OCI-LY3 (cell line): ENCODE results near the gene SLC1A4.

Experiments
- H2AFZ ChIP-seq: fragments of 200-600, 300-600 bp; shearing (Covaris generic); 2 replicates; pipeline ENCODE4 v1.6.0; 2014; ENCODE audit warnings: antibody characterized with exemption, low read depth, low read length
- H3K27ac ChIP-seq: fragments of 200-600, 300-600 bp; sonication (generic); 2 replicates; pipeline ENCODE4 v1.5.1; 2014; ENCODE audit warnings: mild to moderate bottlenecking, low read length, moderate library complexity, mixed read lengths
- H3K27me3 ChIP-seq: fragments of 200-600, 300-600 bp; sonication (generic); 2 replicates; pipeline ENCODE4 v1.6.1; 2014; ENCODE audit warnings: low read depth, low read length, mixed read lengths
- H3K36me3 ChIP-seq: fragments of 200-600, 300-600 bp; sonication (generic); replicated peaks from 2 replicates; pipeline ENCODE3; 2014; ENCODE audit warnings: low read depth, low read length, mixed read lengths
- H3K4me1 ChIP-seq: fragments of 300-600, 200-600 bp; sonication (generic); 2 replicates; pipeline ENCODE4 v1.6.1; 2014; ENCODE audit warnings: low read length, mixed read lengths
- H3K4me2 ChIP-seq: fragments of 200-600, 300-600 bp; sonication (generic); 2 replicates; pipeline ENCODE4 v1.6.1; 2014; ENCODE audit warnings: low read length, mixed read lengths
- H3K4me3 ChIP-seq: fragments of 300-600, 200-600 bp; sonication (generic); 2 replicates; pipeline ENCODE4 v1.5.1; 2014; ENCODE audit warnings: antibody characterized with exemption, mild to moderate bottlenecking, low read length, moderate library complexity
- H3K79me2 ChIP-seq: fragments of 300-600, 200-600 bp; shearing (Covaris generic); 2 replicates; pipeline ENCODE4 v1.6.1; 2014; ENCODE audit warnings: mild to moderate bottlenecking, low read length, mixed read lengths
- H3K9ac ChIP-seq: fragments of 300-600, 200-600 bp; shearing (Covaris generic); 2 replicates; pipeline ENCODE4 v1.6.0; 2014; ENCODE audit warnings: mild to moderate bottlenecking, low read length, moderate library complexity
- H3K9me3 ChIP-seq: fragments of 200-600, 300-600 bp; shearing (Covaris generic); 2 replicates; pipeline ENCODE4 v1.6.1; 2014; ENCODE audit warnings: low read length, mixed read lengths; ENCODE audit not compliant: insufficient read depth
- H4K20me1 ChIP-seq: fragments of 200-600, 300-600 bp; sonication (generic); 2 replicates; pipeline ENCODE4 v1.6.1; 2016; ENCODE audit warnings: low read length, mixed read lengths; ENCODE audit not compliant: insufficient read depth
- EZH2phosphoT487 ChIP-seq: fragments of 200-600 bp; shearing (Covaris generic); IDR thresholded peaks from 2 replicates; pipeline ENCODE4 v1.6.1; 2018; ENCODE audit warnings: antibody characterized with exemption, mixed run types, low read depth
- TF ChIP-seq, protein P1 (sequence below): fragments of 200-600, 300-600 bp; sonication (generic); IDR thresholded peaks from 2 replicates; pipeline ENCODE4 v1.5.1; 2014; ENCODE audit warnings: antibody characterized with exemption, low read length, low read depth

SLC1A4 gene

DNA sequence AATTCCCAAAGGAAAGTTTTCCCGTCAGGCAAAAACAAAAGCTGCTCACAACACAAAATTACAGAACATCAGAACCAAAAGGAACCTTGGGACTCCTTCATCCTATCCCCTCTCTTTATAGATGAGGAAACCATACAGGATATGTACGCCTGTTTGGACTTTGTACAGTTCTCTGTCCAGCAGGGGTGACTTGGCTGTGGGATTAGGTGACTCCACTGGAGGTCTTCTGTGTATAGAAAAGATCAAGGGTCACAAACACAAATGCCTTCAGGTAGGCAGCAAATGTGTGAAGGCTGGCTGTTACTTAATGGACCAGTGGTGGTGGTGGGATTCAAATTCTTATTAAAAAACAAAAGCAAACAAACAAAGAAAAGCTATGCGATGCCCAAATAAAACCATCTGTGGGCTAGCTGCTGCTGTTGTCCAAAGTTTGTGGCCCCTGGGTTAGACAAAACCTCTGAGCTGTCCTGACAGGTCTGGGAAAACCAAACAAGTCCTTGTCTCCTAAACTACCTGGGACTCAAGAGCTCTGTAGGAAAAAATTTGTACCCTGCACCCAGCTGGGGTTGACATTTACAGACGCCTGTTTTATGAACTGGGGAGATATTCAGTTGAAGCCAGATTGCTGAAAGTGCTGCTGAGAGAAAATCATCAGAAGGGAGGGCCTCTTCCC, 65.7 kb downstream of the SLC1A4 start:
- peaks cover 7% of the 10 kb centered on the region for H3K36me3 ChIP-seq
- TF ChIP-seq EZH2phosphoT487, result no peak
- TF ChIP-seq, protein P1, sequence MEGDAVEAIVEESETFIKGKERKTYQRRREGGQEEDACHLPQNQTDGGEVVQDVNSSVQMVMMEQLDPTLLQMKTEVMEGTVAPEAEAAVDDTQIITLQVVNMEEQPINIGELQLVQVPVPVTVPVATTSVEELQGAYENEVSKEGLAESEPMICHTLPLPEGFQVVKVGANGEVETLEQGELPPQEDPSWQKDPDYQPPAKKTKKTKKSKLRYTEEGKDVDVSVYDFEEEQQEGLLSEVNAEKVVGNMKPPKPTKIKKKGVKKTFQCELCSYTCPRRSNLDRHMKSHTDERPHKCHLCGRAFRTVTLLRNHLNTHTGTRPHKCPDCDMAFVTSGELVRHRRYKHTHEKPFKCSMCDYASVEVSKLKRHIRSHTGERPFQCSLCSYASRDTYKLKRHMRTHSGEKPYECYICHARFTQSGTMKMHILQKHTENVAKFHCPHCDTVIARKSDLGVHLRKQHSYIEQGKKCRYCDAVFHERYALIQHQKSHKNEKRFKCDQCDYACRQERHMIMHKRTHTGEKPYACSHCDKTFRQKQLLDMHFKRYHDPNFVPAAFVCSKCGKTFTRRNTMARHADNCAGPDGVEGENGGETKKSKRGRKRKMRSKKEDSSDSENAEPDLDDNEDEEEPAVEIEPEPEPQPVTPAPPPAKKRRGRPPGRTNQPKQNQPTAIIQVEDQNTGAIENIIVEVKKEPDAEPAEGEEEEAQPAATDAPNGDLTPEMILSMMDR, result no peak
- H3K27me3 ChIP-seq, result no peaks in the 10 kb centered on the region
- peaks cover 20% of the 10 kb centered on the region for H3K79me2 ChIP-seq
- peaks cover 15% of the 10 kb centered on the region; the same call in 1 of the 2 replicates for H4K20me1 ChIP-seq
- no peak overlapping the region for H3K27ac ChIP-seq
- no peaks in the 10 kb centered on the region for H3K9me3 ChIP-seq
- H2AFZ ChIP-seq, result no peak overlapping the region
- H3K4me1 ChIP-seq, result peaks cover 43% of the 10 kb centered on the region
- H3K9ac ChIP-seq, result no peak overlapping the region
- peak overlapping the region; percentile 89 for H3K4me3 ChIP-seq
- peak overlapping the region; percentile 96 for H3K4me2 ChIP-seq

DNA sequence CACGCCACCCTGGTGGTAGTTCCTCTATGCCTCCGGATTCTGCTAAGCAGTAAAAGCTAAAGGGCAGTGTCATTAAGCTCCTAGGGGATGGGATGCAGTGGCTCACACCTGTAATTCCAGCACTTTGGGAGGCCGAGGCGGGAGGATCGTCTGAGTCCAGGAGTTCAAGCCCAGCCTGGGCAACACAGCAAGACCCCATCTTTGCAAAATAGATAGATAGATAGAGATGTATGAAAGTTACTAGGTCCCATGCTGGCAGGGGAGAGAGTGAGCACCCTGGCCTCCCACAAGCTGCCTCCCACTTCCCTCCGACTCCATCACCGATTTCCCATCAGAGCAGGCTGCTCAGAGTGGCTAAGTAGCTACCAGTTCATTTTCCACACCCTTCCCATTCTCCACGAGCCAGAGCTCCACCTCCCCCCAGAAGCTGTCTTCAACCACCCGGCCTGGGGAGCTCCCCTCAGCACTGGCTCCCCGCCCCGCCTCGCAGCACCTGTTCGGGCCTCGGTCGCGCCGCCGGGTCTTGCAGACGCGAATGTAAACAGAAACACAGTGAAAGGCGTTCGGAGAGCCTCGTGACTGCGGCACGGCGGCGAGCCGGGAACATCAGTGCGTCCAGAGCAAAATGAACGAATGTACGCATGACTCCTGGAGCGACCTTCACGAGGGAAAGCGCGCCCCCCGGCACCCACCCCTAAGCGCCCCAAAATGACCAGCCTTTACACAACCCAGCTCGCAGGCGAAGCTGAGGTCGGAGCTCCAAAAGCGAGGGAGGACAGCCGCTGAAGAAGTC, 66.4 kb downstream of the SLC1A4 start:
- no peaks in the 10 kb centered on the region for H3K27me3 ChIP-seq
- H3K9ac ChIP-seq, result peak overlapping the region; percentile 51
- H3K9me3 ChIP-seq, result no peaks in the 10 kb centered on the region
- H3K4me2 ChIP-seq, result peak overlapping the region; percentile 96
- peaks cover 15% of the 10 kb centered on the region; the same call in 1 of the 2 replicates for H4K20me1 ChIP-seq
- peak overlapping the region; percentile 89 for H3K4me3 ChIP-seq
- peaks cover 20% of the 10 kb centered on the region for H3K79me2 ChIP-seq
- TF ChIP-seq EZH2phosphoT487, result no peak
- TF ChIP-seq, protein P1, result no peak
- H3K4me1 ChIP-seq, result peaks cover 43% of the 10 kb centered on the region
- H3K27ac ChIP-seq, result peak overlapping the region; percentile 5; the same call in 1 of the 2 replicates
- H3K36me3 ChIP-seq, result peaks cover 7% of the 10 kb centered on the region
- peak overlapping the region; percentile 64; the same call in 1 of the 2 replicates for H2AFZ ChIP-seq

DNA sequence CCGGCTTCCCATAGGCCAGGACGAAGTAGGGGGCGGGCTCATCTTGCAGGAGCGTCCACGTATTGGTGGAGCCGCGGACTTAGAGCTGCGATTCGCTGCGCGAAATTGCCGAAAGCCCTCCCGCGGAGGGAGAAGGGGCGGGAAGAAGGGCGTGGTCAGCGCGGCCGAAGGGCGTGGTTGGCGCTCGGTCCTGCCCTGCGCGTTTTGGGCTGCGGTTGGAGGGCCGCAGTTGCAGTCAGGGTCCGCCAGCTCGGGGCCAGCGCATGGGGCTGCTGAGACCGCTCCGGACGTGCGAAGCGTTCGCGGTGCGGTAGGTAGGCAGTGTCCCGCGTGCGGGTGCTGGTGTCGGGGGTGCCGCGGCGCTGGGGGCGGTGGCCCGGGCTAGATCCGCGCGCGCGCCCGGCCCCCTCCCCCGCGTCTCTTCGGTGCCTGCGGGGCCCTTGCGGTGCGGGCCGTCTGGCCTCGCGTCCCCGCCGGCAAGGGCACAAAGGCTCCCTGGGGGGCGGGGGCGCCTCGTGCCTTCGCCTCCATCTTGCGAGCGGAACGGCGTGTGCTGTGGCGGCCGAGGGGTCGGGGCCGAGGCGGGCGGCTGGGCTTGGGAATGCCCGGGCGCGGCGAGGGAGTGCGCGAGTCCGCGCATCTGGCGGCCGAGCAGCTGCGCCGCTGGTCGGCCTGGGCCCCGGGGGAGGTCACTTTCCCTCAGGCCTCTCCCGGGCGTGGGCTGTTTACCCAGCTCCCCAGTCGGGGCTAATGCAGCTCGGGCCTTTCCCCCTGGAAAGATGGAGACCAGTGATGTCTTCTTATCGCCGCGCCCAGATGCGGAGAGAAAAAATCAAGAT, 67.2 kb downstream of the SLC1A4 start, which contains the start of gene CEP68:
CEP68 (plus strand) TSS at position 202 of the 839 bp plus-strand sequence. CDS start 13,029 bp downstream, outside the sequence.
- Histone ChIP-seq H3K36me3 (peaks cover 7% of the 10 kb centered on the region), H3K27me3 (no peaks in the 10 kb centered on the region), H3K9ac (peak within 1 kb of the TSS; percentile 71), H3K79me2 (peaks cover 20% of the 10 kb centered on the region), H4K20me1 (peaks cover 18% of the 10 kb centered on the region; the same call in 1 of the 2 replicates), H3K9me3 (no peaks in the 10 kb centered on the region), H2AFZ (peak within 1 kb of the TSS; percentile 64; the same call in 1 of the 2 replicates), H3K4me1 (peaks cover 47% of the 10 kb centered on the region), H3K27ac (peak within 1 kb of the TSS; percentile 11), H3K4me2 (peak within 1 kb of the TSS; percentile 97), H3K4me3 (peak within 1 kb of the TSS; percentile 89)
- TF ChIP-seq, protein P1, result no peak
- TF ChIP-seq EZH2phosphoT487, result no peak
